Stomach (tissue), 9 donors: ENCODE measurements around the gene CIBAR2. TPM values are rescaled to one million over a fixed set of nuclear protein-coding genes. Genes with fewer than 3 reads are reported as not detected.

Experiments
- DNase-seq, 2 donors: peaks; one replicate each; pipeline versions ENCODE4 v3.0.0 to v3.0.0-alpha.2; 2013 to 2019
- H3K27ac ChIP-seq, 5 donors: fragments of 200-600 bp in 4 of 5; sonication (generic) in 4 of 5; one replicate each; pipeline ENCODE4 v1.5.1; 2013 to 2019; ENCODE audit warnings: mild to moderate bottlenecking in 1 of 5, moderate library complexity in 1 of 5
- H3K27me3 ChIP-seq, 3 donors: fragments of 200-600 bp; sonication (generic); one replicate each; pipeline ENCODE4 v1.5.1; 2017 to 2019; ENCODE audit warnings: mixed run types in 1 of 3
- H3K36me3 ChIP-seq, 4 donors: fragments of 200-600 bp; sonication (generic); 1 replicate in 3 of 4; 2 replicates in 1 of 4; pipeline ENCODE4 v1.5.1; 2016 to 2019
- H3K4me1 ChIP-seq, 4 donors: fragments of 200-600 bp; sonication (generic); one replicate each; pipeline ENCODE4 v1.5.1; 2016 to 2019
- H3K4me3 ChIP-seq, 4 donors: fragments of 200-600 bp; sonication (generic) in 3 of 4; one replicate each; pipeline ENCODE4 v1.5.1; 2016 to 2019; ENCODE audit warnings: mild to moderate bottlenecking in 1 of 4
- H3K9me3 ChIP-seq, 4 donors: fragments of 200-600 bp; sonication (generic); one replicate each; pipeline ENCODE4 v1.5.1; 2016 to 2019
- EP300 ChIP-seq: sonication (generic); formaldehyde crosslinking; IDR thresholded peaks from one replicate; pipeline ENCODE4 v1.6.1; 2017; ENCODE audit warnings: antibody characterized with exemption
- POLR2A ChIP-seq, 4 donors: fragments of 450-650 bp; IDR thresholded peaks; one replicate each; pipeline ENCODE4 v1.6.1; 2016; ENCODE audit warnings: antibody characterized with exemption in 4 of 4, control low read depth in 2 of 4, mild to moderate bottlenecking in 1 of 4, moderate library complexity in 1 of 4
- POLR2AphosphoS5 ChIP-seq, 3 donors: sonication (generic); formaldehyde crosslinking; IDR thresholded peaks; one replicate each; pipeline ENCODE4 v1.6.1; 2016; ENCODE audit warnings: antibody characterized with exemption in 3 of 3
- WGBS, 5 donors: extraction: QIAGEN DNeasy Blood & Tissue Kit in 3 of 5; methylation state at CpG; one replicate each; pipeline versions ENCODE4 v1.1.5 to v1.1.7; 2013 to 2018; 5-methylcytosine and 5-hydroxymethylcytosine counted together
- intact Hi-C: fragments of 100-400 bp; cut with DNase I; formaldehyde crosslinking; loops from one replicate; pipeline ENCODE4 v1.15.1; 2023; ENCODE audit warnings: low total_unique reads
- polyA plus RNA-seq, 3 donors: library from polyadenylated mRNA; stranded (reverse); fragments of 200-250 nt; gene quantifications; one replicate each; pipeline ENCODE4 v1.2.3, GENCODE V29; 2013
- total RNA-seq, 5 donors: library from RNA; depleted of rRNA; stranded (reverse); fragments of >200 nt; gene quantifications; one replicate each; pipeline versions ENCODE4 v1.1.0 to v1.2.3, GENCODE V29; 2014 to 2016
- TF ChIP-seq, protein P1 (sequence below), 7 experiments: fragments of 450-650 bp in 4 of 7; fragments of 200-600 bp in 3 of 7; sonication (generic) in 3 of 7; IDR thresholded peaks; one replicate each; pipeline ENCODE4 v1.5.1; 2016 to 2019; ENCODE audit warnings: antibody characterized with exemption in 7 of 7, control low read depth in 2 of 7, mild to moderate bottlenecking in 1 of 7
- donor health status: healthy with polysubstance abuse.
- donor health status: Bipolar disorder and iron deficiency.
- donor health status: healthy.

Gene CIBAR2
- total and polyA plus RNA-seq, 8 donors, result 1.5 to 54.0 TPM; not detected in 6

DNA sequence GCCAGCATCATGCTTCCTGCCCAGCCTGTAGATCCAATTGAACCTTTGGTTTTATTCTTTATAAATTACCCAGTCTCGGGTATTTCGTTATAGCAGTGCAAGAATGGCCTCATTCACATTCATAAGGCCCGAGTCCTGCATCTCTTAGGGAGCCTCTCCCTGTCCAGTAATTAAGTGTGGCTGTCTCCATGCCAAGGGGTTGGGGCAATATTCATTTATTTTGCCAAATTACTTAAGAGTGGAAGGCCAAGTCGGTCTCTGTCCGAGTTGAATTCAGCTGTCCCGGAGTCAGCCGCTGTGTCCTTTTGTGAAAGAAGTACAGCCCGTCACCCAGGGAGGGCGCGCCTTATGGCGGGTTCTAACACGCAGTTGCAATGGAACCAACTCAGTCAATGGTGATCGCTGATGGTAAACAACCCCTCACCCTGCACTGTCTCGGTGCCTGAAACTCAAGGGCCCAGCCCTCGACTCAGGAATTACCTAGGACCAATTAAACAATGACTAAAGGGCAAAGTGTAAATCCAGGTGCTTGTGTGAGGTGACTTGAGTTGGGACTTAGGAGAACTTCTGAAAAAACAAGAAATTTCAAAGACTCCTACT is 62.5 kb downstream of the CIBAR2 start:
- TF ChIP-seq POLR2AphosphoS5 (IDR thresholded peaks at IDR 0.05) (no peak), POLR2A (IDR thresholded peaks at IDR 0.05) (no peak), EP300 (no peak)
- TF ChIP-seq, protein P1, sequence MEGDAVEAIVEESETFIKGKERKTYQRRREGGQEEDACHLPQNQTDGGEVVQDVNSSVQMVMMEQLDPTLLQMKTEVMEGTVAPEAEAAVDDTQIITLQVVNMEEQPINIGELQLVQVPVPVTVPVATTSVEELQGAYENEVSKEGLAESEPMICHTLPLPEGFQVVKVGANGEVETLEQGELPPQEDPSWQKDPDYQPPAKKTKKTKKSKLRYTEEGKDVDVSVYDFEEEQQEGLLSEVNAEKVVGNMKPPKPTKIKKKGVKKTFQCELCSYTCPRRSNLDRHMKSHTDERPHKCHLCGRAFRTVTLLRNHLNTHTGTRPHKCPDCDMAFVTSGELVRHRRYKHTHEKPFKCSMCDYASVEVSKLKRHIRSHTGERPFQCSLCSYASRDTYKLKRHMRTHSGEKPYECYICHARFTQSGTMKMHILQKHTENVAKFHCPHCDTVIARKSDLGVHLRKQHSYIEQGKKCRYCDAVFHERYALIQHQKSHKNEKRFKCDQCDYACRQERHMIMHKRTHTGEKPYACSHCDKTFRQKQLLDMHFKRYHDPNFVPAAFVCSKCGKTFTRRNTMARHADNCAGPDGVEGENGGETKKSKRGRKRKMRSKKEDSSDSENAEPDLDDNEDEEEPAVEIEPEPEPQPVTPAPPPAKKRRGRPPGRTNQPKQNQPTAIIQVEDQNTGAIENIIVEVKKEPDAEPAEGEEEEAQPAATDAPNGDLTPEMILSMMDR (IDR thresholded peaks at IDR 0.05), result no peak
- DNase-seq, result no peak
- H3K36me3 ChIP-seq, result peaks cover 0 to 19% (median 3%) of the 10 kb centered on the region in 4 donors
- no peak overlapping the region for H3K4me3 ChIP-seq
- intact Hi-C loops, result no loop called here
- no peaks in the 10 kb centered on the region for H3K9me3 ChIP-seq
- H3K27ac ChIP-seq, result no peak overlapping the region
- 78 to 97% (median 96%) methylated on average over 15 of the region's 15 CpGs for WGBS, 5 donors
- H3K27me3 ChIP-seq, result no peaks in the 10 kb centered on the region
- H3K4me1 ChIP-seq, result peaks cover 23 to 49% (median 31%) of the 10 kb centered on the region in 4 donors

DNA sequence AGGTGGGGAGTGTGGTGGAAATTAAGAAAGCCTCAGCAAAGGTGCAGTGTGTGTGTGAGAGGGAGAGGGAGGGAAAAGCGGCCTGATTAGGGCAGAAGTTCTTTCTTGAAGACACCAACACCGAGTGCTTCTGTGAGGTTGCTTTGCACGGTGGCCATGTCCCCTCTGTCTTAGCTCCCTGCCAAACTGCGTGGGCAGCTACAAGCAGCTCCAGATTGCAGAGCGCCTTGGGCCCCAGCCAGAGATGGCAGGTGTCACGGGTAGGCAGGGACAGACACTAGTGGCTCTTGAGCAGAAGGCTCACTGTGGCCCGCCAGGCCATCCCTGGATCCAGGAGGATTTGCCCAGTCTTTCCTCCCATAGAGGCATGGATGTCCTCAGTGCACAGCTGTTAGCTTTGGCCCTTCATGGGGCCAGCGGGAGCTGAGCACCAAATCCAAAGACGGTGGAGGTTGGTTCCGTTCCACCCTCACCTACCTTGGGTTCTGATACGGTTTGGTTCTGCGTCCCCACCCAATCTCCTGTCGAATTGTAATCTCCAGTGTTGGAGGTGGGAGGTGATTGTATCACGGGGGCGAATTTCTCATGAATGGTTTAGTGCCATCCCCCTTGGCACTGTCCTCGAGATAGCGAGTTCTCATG is 63.2 kb downstream of the CIBAR2 start:
- H3K4me1 ChIP-seq, result peaks cover 20 to 44% (median 28%) of the 10 kb centered on the region in 4 donors
- no peak overlapping the region for H3K27ac ChIP-seq
- TF ChIP-seq, protein P1 (IDR thresholded peaks at IDR 0.05), result no peak
- TF ChIP-seq POLR2AphosphoS5 (IDR thresholded peaks at IDR 0.05) (no peak), EP300 (no peak), POLR2A (IDR thresholded peaks at IDR 0.05) (no peak)
- no peak overlapping the region for H3K4me3 ChIP-seq
- WGBS, 5 donors, result 90 to 96% (median 93%) methylated on average over 15 to 17 of the region's 17 CpGs
- H3K9me3 ChIP-seq, result no peaks in the 10 kb centered on the region
- no peaks in the 10 kb centered on the region for H3K27me3 ChIP-seq
- no peak for DNase-seq
- peaks cover 0 to 27% (median 4%) of the 10 kb centered on the region in 4 donors for H3K36me3 ChIP-seq
- intact Hi-C loops, result no loop called here

Other genes with a start within 250 kb of the CIBAR2 start
- 100 to 1,000 TPM in 2 of 5 donors, 10 to 100 TPM in 3; 54.3 to 358 (median 58.1) TPM for gene ZDHHC7, start 100.9 kb downstream of the CIBAR2 start, total RNA-seq
- 10 to 100 TPM; 15.0 to 23.0 (median 15.4) TPM for gene ZDHHC7, start 100.9 kb downstream of the CIBAR2 start, polyA plus RNA-seq
- 10 to 100 TPM; 13.3 to 40.6 (median 17.6) TPM for gene KIAA0513, start 84.7 kb downstream of the CIBAR2 start, total RNA-seq
- gene KIAA0513, start 84.7 kb downstream of the CIBAR2 start, polyA plus RNA-seq, result 10 to 100 TPM in 1 of 3 donors, 1 to 10 TPM in 2; 3.6 to 10.2 (median 8.4) TPM